Endometrium (tissue), 2 donors: Measurements from ENCODE around the gene SETBP1.

ENCODE experiments used
- FAIRE-seq: peaks from 2 replicates; lab custom pipeline; 2012; peaks lifted over from hg19 to GRCh38; lab: Jason Lieb, UNC
- donor health status: control.
- donor health status: control.

Gene SETBP1

GRCh38 chr18:44909191-44909719, 228.6 kb downstream of the SETBP1 start:
- no peak for FAIRE-seq

- FAIRE-seq, result no peak
These were observed 230.6 kb downstream of the SETBP1 start for GRCh38 chr18:44911260-44911659.

GRCh38 chr18:44911773-44912172, 231.1 kb downstream of the SETBP1 start:
- FAIRE-seq, result no peak

GRCh38 chr18:44912740-44913478, 232.2 kb downstream of the SETBP1 start:
- FAIRE-seq, result no peak

GRCh38 chr18:44914028-44914427, 233.3 kb downstream of the SETBP1 start:
- FAIRE-seq, result no peak

GRCh38 chr18:44915213-44915612, 234.5 kb downstream of the SETBP1 start:
- no peak for FAIRE-seq

- no peak for FAIRE-seq
These were observed 235.0 kb downstream of the SETBP1 start for GRCh38 chr18:44915661-44916060.

GRCh38 chr18:44916429-44917207, 235.9 kb downstream of the SETBP1 start:
- FAIRE-seq, result no peak

GRCh38 chr18:44917216-44918141, 236.8 kb downstream of the SETBP1 start:
- FAIRE-seq, result no peak

- FAIRE-seq, result no peak
These were observed 237.4 kb downstream of the SETBP1 start for GRCh38 chr18:44918142-44918476.

GRCh38 chr18:44920441-44920840, 239.8 kb downstream of the SETBP1 start:
- FAIRE-seq, result no peak

GRCh38 chr18:44921974-44922373, 241.3 kb downstream of the SETBP1 start:
- no peak for FAIRE-seq

GRCh38 chr18:44922968-44923367, 242.3 kb downstream of the SETBP1 start:
- no peak for FAIRE-seq

GRCh38 chr18:44924785-44925499, 244.3 kb downstream of the SETBP1 start:
- peak; percentile 83 for FAIRE-seq

GRCh38 chr18:44927127-44927849, 246.6 kb downstream of the SETBP1 start:
- FAIRE-seq, result no peak

GRCh38 chr18:44934901-44935300, 254.2 kb downstream of the SETBP1 start:
- no peak for FAIRE-seq

- no peak for FAIRE-seq
These were observed 254.8 kb downstream of the SETBP1 start for GRCh38 chr18:44935455-44935854.

GRCh38 chr18:44936485-44936884, 255.8 kb downstream of the SETBP1 start:
- no peak for FAIRE-seq

GRCh38 chr18:44937960-44938719, 257.5 kb downstream of the SETBP1 start:
- FAIRE-seq, result no peak
